ENCODE data around the gene MSN.
"Not testable (repeated sequence)": the region's sequence is repeated elsewhere in the genome, so short reads cannot be mapped to it uniquely, and the experiment has no call there.

Gene MSN

DNA sequence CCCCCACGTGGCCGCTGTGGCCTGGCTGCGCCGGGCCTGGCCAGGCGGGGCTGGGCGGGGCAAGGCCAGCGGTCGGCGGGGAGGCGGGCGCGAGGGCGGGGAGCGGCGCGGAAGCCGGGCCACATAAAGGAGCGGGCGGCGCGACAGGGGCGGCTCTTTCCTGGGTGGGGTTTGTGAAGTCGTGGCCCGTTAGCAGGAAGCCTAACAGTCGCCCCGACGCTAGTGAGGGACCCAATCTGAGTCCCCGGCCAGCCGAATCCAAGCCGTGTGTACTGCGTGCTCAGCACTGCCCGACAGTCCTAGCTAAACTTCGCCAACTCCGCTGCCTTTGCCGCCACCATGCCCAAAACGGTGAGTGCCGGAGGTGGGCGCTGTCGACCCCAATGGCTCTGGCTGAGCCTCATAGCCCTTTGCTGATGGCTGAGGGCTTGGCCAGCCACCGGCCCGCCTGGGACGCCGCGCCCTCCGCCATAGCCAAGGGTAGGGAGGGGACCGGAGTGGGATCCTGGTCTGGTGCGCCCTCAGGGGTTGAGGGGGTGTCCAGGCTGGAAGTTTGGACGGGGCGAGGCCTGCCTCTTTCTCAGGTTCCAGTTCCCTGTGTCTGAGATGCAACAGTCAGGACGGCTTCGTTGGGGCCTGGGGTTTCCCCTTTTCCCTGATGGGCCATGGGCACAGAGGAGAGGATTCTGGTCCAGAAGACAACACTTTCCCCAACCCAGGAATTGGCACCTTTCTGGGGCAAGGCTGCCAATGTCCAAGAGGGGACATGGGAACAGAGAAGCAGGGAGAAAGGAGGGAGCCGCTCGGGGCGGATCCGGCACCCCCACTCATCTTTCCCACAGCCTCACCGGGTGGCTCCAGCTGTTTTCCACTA lies at the start of gene MSN:
MSN (plus strand) TSS at position 152 of the 874 bp plus-strand sequence; CDS start at position 340, 188 bp downstream.
- TF ChIP-seq, protein P1, sequence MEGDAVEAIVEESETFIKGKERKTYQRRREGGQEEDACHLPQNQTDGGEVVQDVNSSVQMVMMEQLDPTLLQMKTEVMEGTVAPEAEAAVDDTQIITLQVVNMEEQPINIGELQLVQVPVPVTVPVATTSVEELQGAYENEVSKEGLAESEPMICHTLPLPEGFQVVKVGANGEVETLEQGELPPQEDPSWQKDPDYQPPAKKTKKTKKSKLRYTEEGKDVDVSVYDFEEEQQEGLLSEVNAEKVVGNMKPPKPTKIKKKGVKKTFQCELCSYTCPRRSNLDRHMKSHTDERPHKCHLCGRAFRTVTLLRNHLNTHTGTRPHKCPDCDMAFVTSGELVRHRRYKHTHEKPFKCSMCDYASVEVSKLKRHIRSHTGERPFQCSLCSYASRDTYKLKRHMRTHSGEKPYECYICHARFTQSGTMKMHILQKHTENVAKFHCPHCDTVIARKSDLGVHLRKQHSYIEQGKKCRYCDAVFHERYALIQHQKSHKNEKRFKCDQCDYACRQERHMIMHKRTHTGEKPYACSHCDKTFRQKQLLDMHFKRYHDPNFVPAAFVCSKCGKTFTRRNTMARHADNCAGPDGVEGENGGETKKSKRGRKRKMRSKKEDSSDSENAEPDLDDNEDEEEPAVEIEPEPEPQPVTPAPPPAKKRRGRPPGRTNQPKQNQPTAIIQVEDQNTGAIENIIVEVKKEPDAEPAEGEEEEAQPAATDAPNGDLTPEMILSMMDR (IDR thresholded peaks at IDR 0.05; ENCODE audit: control insufficient read depth, extremely low read depth, insufficient read depth), result peak; percentile 17; the same call in 1 of the 2 replicates
- no peak for DNase-seq (ENCODE audit: low read depth)
- peak within 1 kb of the TSS; percentile 65 for H3K4me3 ChIP-seq (ENCODE audit: low read depth, low read length)

DNA sequence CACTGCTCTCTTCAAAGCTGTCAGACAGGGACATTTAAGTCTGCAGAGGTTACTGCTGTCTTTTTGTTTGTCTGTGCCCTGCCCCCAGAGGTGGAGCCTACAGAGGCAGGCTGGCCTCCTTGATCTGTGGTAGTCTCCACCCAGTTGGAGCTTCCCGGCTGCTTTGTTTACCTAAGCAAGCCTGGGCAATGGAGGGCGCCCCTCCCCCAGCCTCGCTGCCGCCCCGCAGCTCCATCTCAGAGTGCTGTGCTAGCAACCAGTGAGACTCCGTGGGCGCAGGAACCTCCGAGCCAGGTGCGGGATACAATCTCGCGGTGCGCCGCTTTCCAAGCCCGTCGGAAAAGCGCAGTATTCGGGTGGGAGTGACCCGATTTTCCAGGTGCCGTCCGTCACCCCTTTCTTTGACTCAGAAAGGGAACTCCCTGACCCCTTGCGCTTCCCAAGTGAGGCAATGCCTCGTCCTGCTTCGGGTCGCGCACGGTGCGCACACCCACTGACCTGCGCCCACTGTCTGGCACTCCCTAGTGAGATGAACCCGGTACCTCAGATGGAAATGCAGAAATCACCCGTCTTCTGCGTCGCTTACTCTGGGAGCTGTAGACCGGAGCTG lies 47.3 kb upstream of the MSN start:
- not testable (repeated sequence) for H3K4me3 ChIP-seq (ENCODE audit: low read depth, low read length); DNase-seq (ENCODE audit: low read depth)

DNA sequence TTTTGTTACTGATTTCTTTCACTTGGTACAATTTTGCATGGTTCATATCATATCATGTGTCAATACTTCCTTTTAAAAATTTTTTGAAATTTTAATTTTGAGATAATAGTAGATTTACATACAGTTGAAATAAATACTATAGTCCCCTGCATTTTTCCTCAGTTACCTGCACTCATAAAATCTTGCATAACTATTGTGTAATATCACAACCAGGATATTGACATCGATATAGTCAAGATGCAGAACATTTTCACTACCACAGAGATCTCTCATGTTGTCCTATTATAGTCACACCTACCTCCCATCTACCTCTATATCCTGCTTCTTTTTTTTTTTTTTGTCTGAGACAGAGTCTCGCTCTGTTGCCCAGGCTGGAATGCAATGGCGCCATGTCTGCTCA lies 36.7 kb upstream of the MSN start:
- DNase-seq (ENCODE audit: low read depth), result no peak
- H3K4me3 ChIP-seq (ENCODE audit: low read depth, low read length), result no peak overlapping the region
- TF ChIP-seq, protein P1 (IDR thresholded peaks at IDR 0.05; ENCODE audit: control insufficient read depth, extremely low read depth, insufficient read depth), result no peak

DNA sequence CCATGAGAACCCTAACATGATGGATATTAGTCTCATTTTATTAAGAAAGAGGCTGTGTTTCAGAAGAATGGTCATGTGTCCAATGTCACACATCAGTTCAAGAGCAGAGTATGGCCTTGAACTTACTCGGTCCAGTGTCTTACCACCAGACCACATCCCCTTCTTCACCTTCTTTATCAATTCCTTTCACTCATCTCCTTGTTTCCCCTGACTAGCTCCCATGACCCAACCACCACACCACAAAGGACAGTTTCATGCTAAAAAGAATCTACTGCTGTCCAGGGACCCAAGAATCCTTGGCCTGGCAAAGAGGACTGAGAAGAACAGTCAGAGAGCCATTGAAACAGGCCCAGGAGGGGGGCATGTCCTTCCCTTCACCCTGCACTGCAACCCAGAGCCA lies 33.6 kb upstream of the MSN start:
- TF ChIP-seq, protein P1 (IDR thresholded peaks at IDR 0.05; ENCODE audit: control insufficient read depth, extremely low read depth, insufficient read depth), result no peak
- no peak for DNase-seq (ENCODE audit: low read depth)
- no peak overlapping the region for H3K4me3 ChIP-seq (ENCODE audit: low read depth, low read length)

DNA sequence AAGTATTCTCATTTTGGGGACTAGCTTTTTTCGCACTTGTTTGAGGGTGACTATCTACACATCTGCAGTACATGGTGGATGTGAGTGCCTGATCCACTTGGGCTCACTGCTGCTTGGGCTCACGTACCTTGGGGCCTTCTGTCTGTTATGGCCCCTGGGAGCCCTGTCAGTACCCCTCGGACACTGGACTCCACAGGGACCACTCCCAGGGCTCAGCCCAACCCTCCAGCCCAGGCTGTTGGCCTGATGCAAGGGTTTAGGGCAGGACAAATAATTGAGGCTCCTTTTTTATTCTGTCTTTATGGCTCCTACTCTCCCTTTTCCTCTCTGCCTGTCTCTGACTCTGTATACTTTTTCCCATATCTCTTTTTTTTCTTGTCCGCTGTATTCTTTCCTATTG lies 32.7 kb upstream of the MSN start:
- DNase-seq (ENCODE audit: low read depth), result no peak
- TF ChIP-seq, protein P1 (IDR thresholded peaks at IDR 0.05; ENCODE audit: control insufficient read depth, extremely low read depth, insufficient read depth), result no peak
- H3K4me3 ChIP-seq (ENCODE audit: low read depth, low read length), result no peak overlapping the region

DNA sequence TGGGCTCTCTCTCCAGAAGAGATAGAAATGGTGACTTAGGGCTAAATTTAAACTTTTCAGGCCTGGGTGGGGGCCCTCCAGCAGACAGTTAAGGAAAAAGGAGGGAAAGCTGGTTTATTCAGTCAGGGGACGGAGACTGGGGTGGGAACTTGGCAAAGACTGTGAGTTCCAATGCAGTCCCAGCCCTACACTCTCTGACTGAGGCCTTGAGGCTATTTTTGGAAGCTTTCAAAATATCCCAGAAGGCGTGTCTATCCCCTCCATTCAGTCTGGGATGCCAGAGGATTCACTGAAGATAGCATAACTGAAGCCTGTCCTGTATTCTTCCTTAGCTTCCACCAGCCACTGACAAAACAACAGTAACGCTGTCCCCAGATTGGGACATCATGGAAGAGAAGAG lies 32.1 kb upstream of the MSN start:
- DNase-seq (ENCODE audit: low read depth), result no peak
- TF ChIP-seq, protein P1 (IDR thresholded peaks at IDR 0.05; ENCODE audit: control insufficient read depth, extremely low read depth, insufficient read depth), result no peak
- no peak overlapping the region for H3K4me3 ChIP-seq (ENCODE audit: low read depth, low read length)

DNA sequence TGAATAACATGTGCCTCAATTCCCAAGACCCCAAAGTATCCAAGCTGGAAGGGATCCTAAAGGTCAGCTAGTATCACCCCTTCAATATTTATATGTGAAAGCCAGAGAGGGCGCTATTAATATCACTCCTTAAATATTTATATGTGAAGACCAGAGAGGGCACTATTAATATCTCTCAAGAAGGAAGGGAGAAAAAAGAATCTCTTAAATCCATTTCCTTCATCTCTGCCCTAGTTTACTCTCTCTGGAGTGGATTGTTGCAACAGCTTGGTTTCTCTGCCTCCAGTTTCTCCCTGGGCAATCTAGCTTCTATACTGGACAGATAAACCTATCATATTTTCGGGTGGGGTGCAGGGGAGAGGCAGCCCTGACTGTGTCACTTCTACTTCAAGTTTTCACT lies 31.6 kb upstream of the MSN start:
- no peak overlapping the region for H3K4me3 ChIP-seq (ENCODE audit: low read depth, low read length)
- TF ChIP-seq, protein P1 (IDR thresholded peaks at IDR 0.05; ENCODE audit: control insufficient read depth, extremely low read depth, insufficient read depth), result no peak
- DNase-seq (ENCODE audit: low read depth), result no peak

DNA sequence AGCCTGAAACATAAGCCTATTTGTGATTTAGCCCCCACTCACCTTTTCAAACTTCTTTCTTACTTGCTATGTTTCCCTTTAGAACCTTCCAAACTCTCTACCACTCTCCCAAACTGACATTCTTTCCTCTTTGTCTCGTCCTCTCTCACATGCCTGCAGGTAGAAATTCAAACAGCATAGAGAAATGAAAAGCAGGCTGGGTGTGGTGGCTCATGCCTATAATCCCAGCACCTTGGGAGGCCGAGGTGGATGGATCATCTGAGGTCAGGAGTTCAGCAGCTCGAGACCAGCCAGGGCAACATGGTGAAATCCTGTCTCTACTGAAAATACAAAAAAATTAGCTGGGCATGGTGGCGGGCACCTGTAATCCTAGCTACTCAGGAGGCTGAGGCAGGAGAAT lies 31.2 kb upstream of the MSN start:
- not testable (repeated sequence) for H3K4me3 ChIP-seq (ENCODE audit: low read depth, low read length); DNase-seq (ENCODE audit: low read depth)

Measured in LNCaP clone FGC (cell line).